Suprapubic skin (tissue), 4 donors: ENCODE measurements around the gene FARS2. TPM values are rescaled to one million over a fixed set of nuclear protein-coding genes. Genes with fewer than 3 reads are reported as not detected.

ENCODE experiments used
- DNase-seq, 2 donors: peaks; one replicate each; pipeline ENCODE4 v3.0.0-alpha.2; 2019; ENCODE audit warnings: low spot score in 2 of 2
- H3K27ac ChIP-seq: fragments of 200-600 bp; sonication (generic); one replicate; pipeline ENCODE4 v1.5.1; 2019
- H3K27me3 ChIP-seq: fragments of 200-600 bp; sonication (generic); one replicate; pipeline ENCODE4 v1.5.1; 2019
- H3K36me3 ChIP-seq: fragments of 200-600 bp; sonication (generic); one replicate; pipeline ENCODE4 v1.5.1; 2019
- H3K4me1 ChIP-seq: fragments of 200-600 bp; sonication (generic); one replicate; pipeline ENCODE4 v1.5.1; 2019
- H3K4me3 ChIP-seq: fragments of 200-600 bp; sonication (generic); one replicate; pipeline ENCODE4 v1.5.1; 2019; ENCODE audit warnings: mild to moderate bottlenecking
- H3K9me3 ChIP-seq: fragments of 200-600 bp; sonication (generic); one replicate; pipeline ENCODE4 v1.5.1; 2019
- CTCF ChIP-seq, 2 donors: fragments of 200-600 bp in 1 of 2; fragments of 450-650 bp in 1 of 2; sonication (generic) in 1 of 2; IDR thresholded peaks; one replicate each; pipeline ENCODE4 v1.5.1; 2016 to 2019; ENCODE audit warnings: antibody characterized with exemption in 2 of 2, mild to moderate bottlenecking in 1 of 2, moderate library complexity in 1 of 2
- EP300 ChIP-seq: sonication (generic); formaldehyde crosslinking; IDR thresholded peaks from one replicate; pipeline ENCODE4 v1.6.1; 2017; ENCODE audit warnings: antibody characterized with exemption
- POLR2A ChIP-seq, 2 donors: fragments of 450-650 bp; IDR thresholded peaks; one replicate each; pipeline ENCODE4 v1.6.1; 2017; ENCODE audit warnings: antibody characterized with exemption in 2 of 2, mild to moderate bottlenecking in 2 of 2, moderate library complexity in 2 of 2
- POLR2AphosphoS5 ChIP-seq, 3 donors: sonication (generic); formaldehyde crosslinking; IDR thresholded peaks; one replicate each; pipeline ENCODE4 v1.6.1; 2017; ENCODE audit warnings: antibody characterized with exemption in 3 of 3
- WGBS: methylation state at CpG from one replicate; pipeline ENCODE4 v1.1.5; 2018; 5-methylcytosine and 5-hydroxymethylcytosine counted together
- total RNA-seq, 4 donors: library from RNA; depleted of rRNA; stranded (reverse); fragments of >200 nt; gene quantifications; one replicate each; pipeline ENCODE4 v1.1.0, GENCODE V29; 2016

FARS2 gene
- total RNA-seq, 4 donors from 2014 or later, result 15.0 to 22.4 (median 20.1) TPM

- no peak for DNase-seq
- Histone ChIP-seq H3K4me1 (no peaks in the 10 kb centered on the region), H3K27ac (no peak overlapping the region), H3K27me3 (no peaks in the 10 kb centered on the region), H3K4me3 (no peak overlapping the region), H3K36me3 (no peaks in the 10 kb centered on the region), H3K9me3 (no peaks in the 10 kb centered on the region)
- 84% methylated on average over 7 of the region's 7 CpGs for WGBS
- TF ChIP-seq CTCF (IDR thresholded peaks at IDR 0.05), result no peak
- no peak for TF ChIP-seq EP300
- TF ChIP-seq POLR2AphosphoS5 (IDR thresholded peaks at IDR 0.05), result no peak
- no peak for TF ChIP-seq POLR2A (IDR thresholded peaks at IDR 0.05)
Observed at GRCh38 chr6:5425267-5425666, 164.0 kb downstream of the FARS2 start.

- no peaks in the 10 kb centered on the region for H3K36me3 ChIP-seq
- H3K27me3 ChIP-seq, result no peaks in the 10 kb centered on the region
- no peaks in the 10 kb centered on the region for H3K4me1 ChIP-seq
- H3K4me3 ChIP-seq, result no peak overlapping the region
- no peak for DNase-seq
- H3K27ac ChIP-seq, result no peak overlapping the region
- H3K9me3 ChIP-seq, result no peaks in the 10 kb centered on the region
- 70% methylated on average over 4 of the region's 4 CpGs for WGBS
- TF ChIP-seq CTCF (IDR thresholded peaks at IDR 0.05) (no peak), POLR2AphosphoS5 (IDR thresholded peaks at IDR 0.05) (no peak), POLR2A (IDR thresholded peaks at IDR 0.05) (no peak), EP300 (no peak)
Observed at GRCh38 chr6:5425797-5426196, 164.5 kb downstream of the FARS2 start.

DNA sequence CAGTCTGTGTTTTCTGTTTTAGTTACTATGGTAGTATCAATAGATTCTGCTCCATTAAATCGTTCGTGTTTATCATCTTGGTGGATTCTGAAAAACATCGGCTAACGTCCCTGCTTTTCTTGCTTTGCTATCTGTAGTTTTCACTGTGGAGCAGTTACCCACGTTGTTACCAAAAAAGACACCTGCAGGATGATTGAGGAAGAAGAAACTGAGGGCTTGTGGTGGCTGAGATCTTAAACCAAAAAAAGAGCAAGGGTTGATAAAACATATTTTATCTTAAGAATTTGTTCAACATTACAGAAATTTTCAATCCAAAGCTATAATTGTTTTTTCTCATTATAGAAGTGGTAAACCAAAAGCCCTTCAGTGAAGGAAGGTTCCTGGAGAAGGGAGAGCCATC lies 166.3 kb downstream of the FARS2 start:
- H3K9me3 ChIP-seq, result no peaks in the 10 kb centered on the region
- 76% methylated on average over 5 of the region's 5 CpGs for WGBS
- DNase-seq, result no peak
- H3K4me3 ChIP-seq, result no peak overlapping the region
- TF ChIP-seq CTCF (IDR thresholded peaks at IDR 0.05) (no peak), EP300 (no peak), POLR2A (IDR thresholded peaks at IDR 0.05) (no peak), POLR2AphosphoS5 (IDR thresholded peaks at IDR 0.05) (no peak)
- no peaks in the 10 kb centered on the region for H3K36me3 ChIP-seq
- no peak overlapping the region for H3K27ac ChIP-seq
- H3K27me3 ChIP-seq, result no peaks in the 10 kb centered on the region
- no peaks in the 10 kb centered on the region for H3K4me1 ChIP-seq

DNA sequence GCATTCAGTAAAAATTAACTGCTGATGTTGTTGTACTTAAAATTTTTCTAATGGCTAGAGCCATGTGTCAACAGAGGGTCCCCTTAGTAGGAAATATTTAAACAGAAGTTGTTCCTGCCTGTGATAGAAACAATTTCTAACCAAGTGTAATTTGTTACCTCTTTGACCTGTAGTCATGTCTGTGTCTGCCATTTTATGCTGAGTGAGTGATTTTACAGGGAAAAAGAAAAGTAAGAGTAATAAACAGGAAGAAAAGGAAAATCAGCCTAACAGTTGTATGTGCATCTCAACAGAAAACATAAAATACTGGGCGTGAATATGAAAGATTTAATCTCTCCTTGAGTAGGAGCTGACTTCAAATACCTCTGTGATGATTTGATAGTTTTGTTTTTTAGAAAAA lies 172.0 kb downstream of the FARS2 start:
- H3K27me3 ChIP-seq, result no peaks in the 10 kb centered on the region
- no peak overlapping the region for H3K27ac ChIP-seq
- H3K4me1 ChIP-seq, result no peaks in the 10 kb centered on the region
- WGBS, result 89% methylated on average over 1 of the region's 1 CpG
- DNase-seq, result no peak
- no peaks in the 10 kb centered on the region for H3K36me3 ChIP-seq
- H3K9me3 ChIP-seq, result no peaks in the 10 kb centered on the region
- no peak overlapping the region for H3K4me3 ChIP-seq
- TF ChIP-seq POLR2A (IDR thresholded peaks at IDR 0.05), result no peak
- TF ChIP-seq POLR2AphosphoS5 (IDR thresholded peaks at IDR 0.05), result no peak
- TF ChIP-seq CTCF (IDR thresholded peaks at IDR 0.05), result no peak
- no peak for TF ChIP-seq EP300

DNA sequence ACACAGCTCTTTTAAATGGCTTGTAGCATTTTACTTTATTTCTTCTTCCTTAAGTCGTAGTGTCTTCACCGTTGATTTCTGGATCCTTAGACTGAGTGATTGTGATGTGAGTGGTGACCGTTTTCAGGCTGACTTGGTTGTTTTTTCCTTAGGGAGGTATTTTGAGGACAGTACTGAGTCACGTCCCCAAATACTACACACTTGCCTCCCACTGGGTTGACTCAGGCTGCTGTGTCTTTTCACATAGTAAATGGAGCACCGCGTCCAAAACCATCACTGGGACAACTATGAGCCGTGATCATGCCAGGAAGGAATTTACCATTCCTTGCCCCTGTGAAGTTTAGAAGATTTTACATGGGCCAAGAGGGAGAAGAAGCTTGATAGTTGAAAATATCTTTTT lies 174.1 kb downstream of the FARS2 start:
- WGBS, result 81% methylated on average over 7 of the region's 7 CpGs
- H3K9me3 ChIP-seq, result no peaks in the 10 kb centered on the region
- no peaks in the 10 kb centered on the region for H3K27me3 ChIP-seq
- DNase-seq, result no peak
- TF ChIP-seq POLR2A (IDR thresholded peaks at IDR 0.05) (no peak), EP300 (no peak), POLR2AphosphoS5 (IDR thresholded peaks at IDR 0.05) (no peak), CTCF (IDR thresholded peaks at IDR 0.05) (no peak)
- no peaks in the 10 kb centered on the region for H3K4me1 ChIP-seq
- H3K4me3 ChIP-seq, result no peak overlapping the region
- no peak overlapping the region for H3K27ac ChIP-seq
- no peaks in the 10 kb centered on the region for H3K36me3 ChIP-seq
